Lower leg skin (tissue), 3 donors: ENCODE data around the gene SCIN.

ENCODE experiments used
- POLR2A ChIP-seq, 2 donors: fragments of 450-650 bp; IDR thresholded peaks; one replicate each; pipeline ENCODE4 v1.6.1; 2016 to 2017; ENCODE audit warnings: antibody characterized with exemption in 2 of 2, mild to moderate bottlenecking in 1 of 2, moderate library complexity in 1 of 2
- TF ChIP-seq, protein P1 (sequence below), 3 donors: fragments of 450-650 bp; IDR thresholded peaks; one replicate each; pipeline ENCODE4 v1.5.1; 2016; ENCODE audit warnings: antibody characterized with exemption in 3 of 3, mild to moderate bottlenecking in 3 of 3, moderate library complexity in 2 of 3

DNA sequence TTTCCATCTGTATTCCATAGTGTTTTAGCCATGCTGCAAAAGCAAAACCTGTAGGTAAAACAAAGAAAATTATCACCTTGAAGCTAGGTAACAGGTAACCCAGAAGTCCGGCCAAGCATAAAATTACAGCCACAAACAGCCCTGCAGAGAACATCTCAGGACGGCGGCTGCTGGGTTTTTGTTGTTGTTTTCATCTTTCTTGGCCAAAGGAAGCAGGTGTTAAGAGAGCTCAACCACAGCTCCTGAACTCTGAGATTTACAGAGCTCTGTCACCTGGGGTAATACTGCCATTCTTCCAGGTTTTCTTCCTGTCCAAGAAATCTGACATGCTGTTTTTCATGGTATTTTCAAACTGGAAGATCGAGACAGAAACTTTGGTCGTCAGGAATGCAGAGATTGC is 847 bp upstream of the SCIN start:
- TF ChIP-seq, protein P1, sequence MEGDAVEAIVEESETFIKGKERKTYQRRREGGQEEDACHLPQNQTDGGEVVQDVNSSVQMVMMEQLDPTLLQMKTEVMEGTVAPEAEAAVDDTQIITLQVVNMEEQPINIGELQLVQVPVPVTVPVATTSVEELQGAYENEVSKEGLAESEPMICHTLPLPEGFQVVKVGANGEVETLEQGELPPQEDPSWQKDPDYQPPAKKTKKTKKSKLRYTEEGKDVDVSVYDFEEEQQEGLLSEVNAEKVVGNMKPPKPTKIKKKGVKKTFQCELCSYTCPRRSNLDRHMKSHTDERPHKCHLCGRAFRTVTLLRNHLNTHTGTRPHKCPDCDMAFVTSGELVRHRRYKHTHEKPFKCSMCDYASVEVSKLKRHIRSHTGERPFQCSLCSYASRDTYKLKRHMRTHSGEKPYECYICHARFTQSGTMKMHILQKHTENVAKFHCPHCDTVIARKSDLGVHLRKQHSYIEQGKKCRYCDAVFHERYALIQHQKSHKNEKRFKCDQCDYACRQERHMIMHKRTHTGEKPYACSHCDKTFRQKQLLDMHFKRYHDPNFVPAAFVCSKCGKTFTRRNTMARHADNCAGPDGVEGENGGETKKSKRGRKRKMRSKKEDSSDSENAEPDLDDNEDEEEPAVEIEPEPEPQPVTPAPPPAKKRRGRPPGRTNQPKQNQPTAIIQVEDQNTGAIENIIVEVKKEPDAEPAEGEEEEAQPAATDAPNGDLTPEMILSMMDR (IDR thresholded peaks at IDR 0.05), result no peak
- no peak for TF ChIP-seq POLR2A (IDR thresholded peaks at IDR 0.05)
